NCI-H2081 treated with DMSO at 0.1 percent for 48 hours (cell line): Measurements from ENCODE around the gene KANSL1.
A peak's percentile ranks its signal among the peaks of the same experiment; 100 is the strongest.
"Not testable (repeated sequence)": the region's sequence is repeated elsewhere in the genome, so short reads cannot be mapped to it uniquely, and the experiment has no call there.

ENCODE experiments used
- DNase-seq: peaks from one replicate; lab custom pipeline; 2025; lab: John Stamatoyannopoulos, UW

KANSL1 gene

DNA sequence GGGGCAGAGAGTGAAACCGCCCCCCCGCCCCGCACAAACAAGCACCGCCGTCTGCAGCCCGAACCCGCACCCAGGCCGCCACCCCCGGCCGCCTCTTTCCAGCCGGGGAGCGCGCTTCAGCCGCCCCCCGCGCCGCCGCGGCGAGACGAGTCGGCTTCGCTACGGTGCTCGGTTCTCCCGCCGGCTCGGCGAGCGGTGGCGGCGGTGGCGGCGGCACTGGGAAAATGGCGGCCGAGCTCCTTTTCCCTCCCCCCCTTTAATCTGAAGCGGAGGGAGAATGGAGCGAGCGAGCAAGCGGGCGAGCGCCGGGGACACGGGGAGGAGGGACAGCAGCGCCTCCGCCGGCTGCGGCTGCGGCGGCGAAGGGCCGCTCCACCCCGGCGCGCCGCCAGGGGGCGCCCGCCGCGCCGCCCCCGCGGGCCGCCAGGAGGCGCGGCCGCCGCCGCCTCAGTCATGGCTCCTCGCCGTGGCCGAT, at the start of gene KANSL1:
Gene KANSL1, minus strand, starts transcription at position 279 of the 475 bp plus-strand sequence. CDS start 21,286 bp downstream, outside the sequence.
- DNase-seq, result peak; percentile 75

- not testable (repeated sequence) for DNase-seq
These were observed 38.1 kb upstream of the KANSL1 start for GRCh38 chr17:46231359-46231758.

- peak; percentile 76 for DNase-seq
These were observed 32.1 kb upstream of the KANSL1 start for GRCh38 chr17:46225274-46225794.

DNA sequence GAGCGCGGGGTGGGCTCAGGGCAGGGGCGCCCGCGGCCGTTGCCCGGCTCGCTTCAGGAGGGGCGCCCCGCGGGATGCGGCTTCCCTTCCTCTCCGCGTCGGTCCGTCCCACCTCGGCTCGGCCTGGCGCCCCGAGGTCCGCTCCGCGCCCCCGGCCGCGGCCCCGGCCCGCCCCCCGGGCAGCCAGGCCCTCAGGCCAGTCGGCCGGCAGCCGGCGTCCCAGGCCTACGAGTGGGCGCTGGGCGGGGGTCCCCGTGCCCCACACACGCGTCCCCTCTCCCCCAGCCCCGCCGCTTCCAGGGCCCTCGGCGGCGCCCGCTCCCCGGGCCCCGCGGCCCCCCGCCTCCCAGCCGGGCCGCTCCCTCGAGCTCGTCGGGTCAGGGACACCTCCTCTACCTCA, 31.6 kb upstream of the KANSL1 start:
- DNase-seq, result not testable (repeated sequence)

DNA sequence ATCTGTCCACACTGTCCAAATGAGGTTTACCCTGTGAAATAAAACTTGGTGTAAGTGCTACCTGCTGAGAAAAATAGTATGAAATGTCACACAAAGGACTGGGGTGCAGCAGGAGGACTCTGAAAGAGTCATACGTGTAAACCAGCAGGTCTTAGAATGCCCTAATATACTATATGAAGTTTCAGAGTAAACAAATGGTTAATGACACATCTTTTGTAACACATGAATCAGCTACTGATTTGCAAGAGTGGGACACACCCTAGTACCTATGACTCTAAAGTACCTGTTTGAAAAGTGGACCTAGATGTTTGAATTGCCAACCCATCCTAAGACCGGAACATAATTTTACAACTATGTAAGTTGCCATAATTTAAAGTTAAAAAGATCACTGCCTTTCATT, 29.8 kb upstream of the KANSL1 start:
- DNase-seq, result not testable (repeated sequence)

GRCh38 chr17:46216682-46217081, 23.5 kb upstream of the KANSL1 start:
- no peak for DNase-seq

DNA sequence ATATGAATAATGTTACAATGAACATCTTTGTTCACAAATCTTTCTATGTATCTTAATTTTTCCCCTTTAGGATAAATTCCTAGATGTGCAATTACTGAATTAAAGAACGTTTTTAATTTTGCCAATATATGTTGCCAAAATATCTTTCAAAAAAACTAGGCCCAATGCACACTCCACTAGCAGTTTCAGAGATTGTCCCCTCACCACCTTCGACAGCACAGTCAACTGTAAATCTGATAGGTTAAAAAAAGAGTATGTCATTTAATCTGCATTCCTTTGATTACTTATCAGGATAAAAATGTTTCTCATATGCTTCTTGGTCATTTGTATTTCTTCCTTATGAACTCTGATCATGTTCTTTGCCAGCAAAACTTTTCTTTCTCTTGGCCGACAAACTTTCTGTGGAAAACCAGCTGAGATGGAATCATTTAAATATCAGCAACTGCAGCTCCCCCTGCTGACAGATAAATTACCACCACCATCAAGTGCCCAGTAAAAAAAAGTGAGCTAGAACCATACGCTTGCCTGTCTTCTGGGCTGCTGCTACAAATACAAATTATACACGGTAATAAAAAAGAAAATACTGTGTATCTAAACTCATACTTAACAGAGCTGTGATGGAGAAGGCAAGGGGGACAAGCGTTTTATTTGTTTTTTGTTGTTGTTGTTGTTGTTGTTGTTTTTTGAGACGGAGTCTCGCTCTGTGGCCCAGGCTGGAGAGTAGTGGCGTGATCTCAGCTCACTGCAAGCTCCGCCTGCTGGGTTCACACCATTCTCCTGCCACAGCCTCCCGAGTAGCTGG, 19.6 kb upstream of the KANSL1 start:
- no peak for DNase-seq

DNA sequence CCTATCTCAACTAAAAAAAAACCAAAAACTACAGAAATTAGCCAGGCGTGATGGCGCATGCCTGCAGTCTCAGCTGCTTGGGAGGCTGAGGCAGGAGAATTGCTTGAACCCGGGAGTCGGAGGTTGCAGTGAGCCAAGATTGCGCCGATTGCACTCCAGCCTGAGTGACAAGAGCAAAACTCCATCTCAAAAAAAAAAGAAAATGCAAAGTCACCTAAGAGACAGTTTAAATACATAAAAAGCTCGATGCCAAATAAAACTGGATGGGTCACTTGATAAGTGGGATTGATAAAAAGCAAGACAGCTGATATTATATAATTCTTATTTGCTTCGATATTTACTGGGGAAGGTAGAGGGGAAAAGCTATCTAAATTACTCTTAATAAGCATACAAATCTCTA, 15.8 kb upstream of the KANSL1 start:
- no peak for DNase-seq

DNA sequence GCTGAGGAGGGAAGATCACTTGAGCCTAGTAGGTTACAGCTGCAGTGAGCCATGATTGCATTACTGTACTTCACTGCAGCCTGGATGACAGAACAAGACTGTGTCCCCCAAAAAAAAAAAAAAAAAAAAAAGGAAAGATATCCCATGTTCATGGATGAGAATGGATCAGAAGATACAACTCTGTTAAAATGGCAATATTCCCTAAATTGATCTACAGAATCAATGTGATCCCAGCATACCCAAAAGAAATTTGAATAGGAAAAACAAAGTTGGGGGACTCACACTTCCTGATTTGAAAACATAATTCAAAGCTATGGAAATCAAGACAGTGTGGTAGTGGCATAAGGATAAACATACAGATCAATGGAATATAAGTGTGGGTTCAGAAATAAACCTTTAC, 12.7 kb upstream of the KANSL1 start:
- DNase-seq, result no peak

- DNase-seq, result no peak
These were observed 9.2 kb upstream of the KANSL1 start for GRCh38 chr17:46202424-46202823.

DNA sequence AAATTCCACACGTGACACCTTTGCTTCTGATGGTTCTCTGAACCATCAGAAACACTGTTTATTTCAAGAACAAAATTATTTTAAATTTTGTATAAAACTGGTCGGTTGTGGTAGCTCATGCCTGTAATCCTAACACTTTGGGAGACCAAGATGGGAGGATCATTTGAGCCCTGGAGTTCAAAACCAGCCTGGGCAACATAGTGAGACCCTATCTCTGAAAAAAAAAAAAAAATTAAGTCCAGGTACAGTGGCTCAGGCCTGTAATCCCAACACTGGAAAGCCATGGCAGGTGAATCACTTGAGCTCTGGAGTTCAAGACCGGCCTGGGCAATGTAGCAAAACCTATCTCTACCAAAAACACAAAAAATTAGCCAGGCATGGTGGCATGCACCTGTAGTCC, 8.3 kb upstream of the KANSL1 start:
- DNase-seq, result no peak

GRCh38 chr17:46200197-46200596, 7.0 kb upstream of the KANSL1 start:
- DNase-seq, result no peak

GRCh38 chr17:46199379-46199778, 6.2 kb upstream of the KANSL1 start:
- DNase-seq, result no peak

GRCh38 chr17:46198233-46198632, 5.0 kb upstream of the KANSL1 start:
- no peak for DNase-seq

DNA sequence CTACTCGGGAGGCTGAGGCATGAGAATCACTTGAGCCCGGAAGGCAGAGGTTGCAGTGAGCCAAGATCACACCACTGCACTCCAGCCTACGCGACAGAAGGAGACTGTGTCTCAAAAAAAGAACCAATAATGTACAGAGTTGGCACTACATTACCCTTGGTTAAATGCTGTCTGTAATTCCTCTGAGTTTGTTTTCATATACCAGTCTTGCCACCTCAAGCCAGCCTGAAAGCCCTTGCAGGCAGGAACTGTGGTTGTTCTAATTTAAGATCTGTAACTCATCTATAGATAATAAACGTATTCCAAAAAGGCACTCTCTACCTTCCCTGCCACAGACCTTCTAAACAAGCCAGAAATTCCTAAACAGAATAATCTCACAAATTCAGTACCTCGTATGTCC, 4.3 kb upstream of the KANSL1 start:
- no peak for DNase-seq

DNA sequence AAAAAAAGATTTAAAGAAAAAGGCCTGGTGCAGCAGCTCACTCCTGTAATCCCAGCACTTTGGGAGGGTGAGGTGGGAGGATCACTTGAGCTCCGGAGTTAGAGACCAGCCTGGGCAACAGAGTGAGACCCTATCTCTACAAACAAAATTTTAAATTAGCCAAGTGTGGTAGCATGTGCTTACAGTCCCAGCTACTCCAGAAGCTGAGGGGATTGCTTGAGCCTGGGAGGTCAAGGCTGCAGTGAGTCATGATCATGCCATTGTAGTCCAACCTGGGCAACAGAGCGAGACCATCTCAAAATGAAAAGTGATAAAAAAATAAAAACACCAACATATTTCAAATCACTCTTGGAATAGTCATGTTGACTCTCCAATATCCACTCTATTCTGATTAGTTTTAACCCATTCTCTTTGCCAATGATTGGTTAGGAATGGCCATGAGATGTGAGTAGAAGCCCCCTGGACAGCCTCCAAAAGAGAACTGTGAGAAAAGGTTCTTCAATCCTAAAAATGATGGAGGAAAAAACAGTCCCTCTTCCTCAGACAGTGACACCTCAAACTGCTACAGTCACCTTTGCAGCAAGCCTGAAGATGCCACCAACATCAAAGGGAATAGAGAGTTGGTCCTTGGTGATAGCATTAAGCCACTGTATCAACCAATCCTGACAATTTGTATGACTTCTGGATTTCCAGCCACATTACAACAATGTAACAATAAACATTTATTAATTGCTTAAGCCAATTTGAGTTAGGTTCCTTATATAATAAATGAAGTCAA, 2.9 kb upstream of the KANSL1 start:
- no peak for DNase-seq

- no peak for DNase-seq
These were observed 2.1 kb upstream of the KANSL1 start for GRCh38 chr17:46195217-46195855.

GRCh38 chr17:46194393-46195216, 1.4 kb upstream of the KANSL1 start:
- DNase-seq, result no peak

GRCh38 chr17:46193626-46194392, 580 bp upstream of the KANSL1 start:
- peak; percentile 59 for DNase-seq

GRCh38 chr17:46192439-46193150, 634 bp downstream of the KANSL1 start:
- DNase-seq, result no peak
